PFSK-1 (cell line): ENCODE measurements around the gene XXYLT1.

ENCODE experiments used
- POLR2AphosphoS5 ChIP-seq: IDR thresholded peaks from 2 replicates; pipeline ENCODE4 v1.6.1; 2012; ENCODE audit warnings: low read depth, mild to moderate bottlenecking, control low read depth, low read length, moderate library complexity
- SIN3A ChIP-seq: IDR thresholded peaks from 2 replicates; pipeline ENCODE4 v1.6.1; 2012; ENCODE audit warnings: mild to moderate bottlenecking, low read length, moderate library complexity, borderline replicate concordance; ENCODE audit not compliant: insufficient read depth
- TAF1 ChIP-seq: IDR thresholded peaks from 2 replicates; pipeline ENCODE4 v1.6.1; 2012; ENCODE audit warnings: low read length, control low read depth, borderline replicate concordance; ENCODE audit not compliant: insufficient read depth
- TF ChIP-seq, protein P1 (sequence below), 2 experiments: IDR thresholded peaks; 2 replicates each; pipeline versions ENCODE4 v1.6.1 to v1.8.0; 2011 to 2012; ENCODE audit warnings: low read depth in 2 of 2, low read length in 2 of 2, control low read depth in 1 of 2, inconsistent platforms in 1 of 2, mild to moderate bottlenecking in 1 of 2, moderate library complexity in 1 of 2; ENCODE audit not compliant: insufficient read depth in 1 of 2

DNA sequence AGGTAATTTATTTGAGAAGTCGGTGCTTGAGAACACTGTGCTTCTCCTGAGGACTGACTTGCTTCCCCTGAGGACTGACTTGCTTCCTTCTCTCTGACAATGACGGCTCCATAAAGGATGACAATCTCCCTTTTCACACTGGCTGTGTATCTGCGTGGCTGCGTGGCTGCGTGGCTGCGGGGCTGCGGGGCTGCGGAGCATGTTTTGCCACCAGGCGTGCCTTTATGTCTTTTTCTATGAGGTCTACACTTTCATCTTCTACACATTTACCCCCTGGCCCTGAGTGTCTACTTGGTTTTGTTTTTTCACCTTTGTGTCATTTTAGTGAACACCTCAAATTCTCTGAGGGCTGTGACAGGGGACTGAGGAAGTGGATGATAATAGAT is 89.9 kb downstream of the XXYLT1 start:
- TF ChIP-seq TAF1: no peak
- TF ChIP-seq POLR2AphosphoS5: no peak
- TF ChIP-seq, protein P1, sequence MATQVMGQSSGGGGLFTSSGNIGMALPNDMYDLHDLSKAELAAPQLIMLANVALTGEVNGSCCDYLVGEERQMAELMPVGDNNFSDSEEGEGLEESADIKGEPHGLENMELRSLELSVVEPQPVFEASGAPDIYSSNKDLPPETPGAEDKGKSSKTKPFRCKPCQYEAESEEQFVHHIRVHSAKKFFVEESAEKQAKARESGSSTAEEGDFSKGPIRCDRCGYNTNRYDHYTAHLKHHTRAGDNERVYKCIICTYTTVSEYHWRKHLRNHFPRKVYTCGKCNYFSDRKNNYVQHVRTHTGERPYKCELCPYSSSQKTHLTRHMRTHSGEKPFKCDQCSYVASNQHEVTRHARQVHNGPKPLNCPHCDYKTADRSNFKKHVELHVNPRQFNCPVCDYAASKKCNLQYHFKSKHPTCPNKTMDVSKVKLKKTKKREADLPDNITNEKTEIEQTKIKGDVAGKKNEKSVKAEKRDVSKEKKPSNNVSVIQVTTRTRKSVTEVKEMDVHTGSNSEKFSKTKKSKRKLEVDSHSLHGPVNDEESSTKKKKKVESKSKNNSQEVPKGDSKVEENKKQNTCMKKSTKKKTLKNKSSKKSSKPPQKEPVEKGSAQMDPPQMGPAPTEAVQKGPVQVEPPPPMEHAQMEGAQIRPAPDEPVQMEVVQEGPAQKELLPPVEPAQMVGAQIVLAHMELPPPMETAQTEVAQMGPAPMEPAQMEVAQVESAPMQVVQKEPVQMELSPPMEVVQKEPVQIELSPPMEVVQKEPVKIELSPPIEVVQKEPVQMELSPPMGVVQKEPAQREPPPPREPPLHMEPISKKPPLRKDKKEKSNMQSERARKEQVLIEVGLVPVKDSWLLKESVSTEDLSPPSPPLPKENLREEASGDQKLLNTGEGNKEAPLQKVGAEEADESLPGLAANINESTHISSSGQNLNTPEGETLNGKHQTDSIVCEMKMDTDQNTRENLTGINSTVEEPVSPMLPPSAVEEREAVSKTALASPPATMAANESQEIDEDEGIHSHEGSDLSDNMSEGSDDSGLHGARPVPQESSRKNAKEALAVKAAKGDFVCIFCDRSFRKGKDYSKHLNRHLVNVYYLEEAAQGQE (IDR thresholded peaks at IDR 0.05; ENCODE audit: insufficient read depth in 1 of 2, low read depth in 2 of 2, low read length in 2 of 2): no peak
- TF ChIP-seq SIN3A: no peak
